NCI-H2081 treated with DMSO at 0.1 percent for 48 hours (cell line): ENCODE data around the gene GLS2.
"Not testable (repeated sequence)": the region's sequence is repeated elsewhere in the genome, so short reads cannot be mapped to it uniquely, and the experiment has no call there.

Experiments
- DNase-seq: peaks from one replicate; lab custom pipeline; 2025; lab: John Stamatoyannopoulos, UW

The GLS2 gene

DNA sequence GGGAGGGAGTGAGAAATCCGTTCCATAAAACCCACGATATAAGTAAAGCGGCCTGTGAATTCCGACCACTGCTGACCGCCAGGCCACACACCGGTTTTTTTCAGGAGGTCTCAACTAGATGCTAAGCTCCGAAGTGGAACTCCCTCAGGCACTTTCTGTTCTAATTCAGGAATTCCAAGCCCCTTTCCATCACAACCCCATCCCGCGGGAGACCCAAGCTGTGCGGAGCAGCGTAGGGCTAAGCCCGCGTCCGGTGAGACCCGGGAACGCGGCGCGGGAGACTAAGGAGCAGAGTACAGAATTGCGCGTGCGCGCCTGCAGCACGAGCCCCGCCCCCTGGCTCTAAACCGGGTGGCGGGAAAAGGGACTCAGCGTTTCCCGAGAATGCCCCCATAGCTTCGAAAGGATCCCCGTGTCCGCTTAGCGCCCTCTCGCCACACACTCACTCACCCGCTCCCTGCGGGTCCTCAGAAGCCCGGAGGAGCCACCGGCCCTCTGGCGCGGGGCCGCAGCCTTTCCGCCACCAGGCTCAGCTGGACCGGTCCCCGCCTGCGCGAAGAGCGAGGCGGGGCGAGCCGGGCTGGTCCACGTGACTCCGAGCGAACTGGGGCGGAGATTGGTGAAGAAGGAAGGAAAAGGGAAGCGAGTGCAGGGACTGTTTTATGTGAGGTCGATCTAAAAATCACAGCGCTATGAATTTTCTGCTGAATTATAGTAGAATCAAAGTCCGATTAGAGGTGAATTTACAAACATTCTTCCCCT lies 38.9 kb downstream of the GLS2 start, which contains the start of gene TIMELESS:
TIMELESS (minus strand) TSS at position 567 of the 762 bp plus-strand sequence. CDS start 15,256 bp downstream, outside the sequence.
- DNase-seq: peak; percentile 64

DNA sequence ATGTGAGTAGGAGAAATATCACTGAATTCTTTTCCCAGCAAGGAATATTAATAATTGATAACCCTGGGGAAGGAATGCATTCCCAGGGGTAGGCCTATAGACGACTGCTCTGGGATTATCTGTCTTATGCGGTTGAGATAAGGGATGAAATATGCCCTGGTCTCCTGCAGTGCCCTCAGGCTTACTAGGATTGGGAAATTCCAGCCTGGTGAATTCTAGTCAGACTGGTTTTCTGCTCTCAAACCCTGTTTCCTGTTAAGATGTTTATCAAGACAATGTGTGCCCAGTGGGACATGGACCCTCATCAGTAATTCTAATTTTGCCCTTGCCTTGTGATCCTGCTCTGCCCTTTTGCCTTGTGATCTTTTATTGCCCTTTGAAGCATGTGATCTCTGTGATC lies 44.8 kb downstream of the GLS2 start:
- not testable (repeated sequence) for DNase-seq

GRCh38 chr12:56437430-56438176 lies 50.4 kb downstream of the GLS2 start:
- DNase-seq: no peak

DNA sequence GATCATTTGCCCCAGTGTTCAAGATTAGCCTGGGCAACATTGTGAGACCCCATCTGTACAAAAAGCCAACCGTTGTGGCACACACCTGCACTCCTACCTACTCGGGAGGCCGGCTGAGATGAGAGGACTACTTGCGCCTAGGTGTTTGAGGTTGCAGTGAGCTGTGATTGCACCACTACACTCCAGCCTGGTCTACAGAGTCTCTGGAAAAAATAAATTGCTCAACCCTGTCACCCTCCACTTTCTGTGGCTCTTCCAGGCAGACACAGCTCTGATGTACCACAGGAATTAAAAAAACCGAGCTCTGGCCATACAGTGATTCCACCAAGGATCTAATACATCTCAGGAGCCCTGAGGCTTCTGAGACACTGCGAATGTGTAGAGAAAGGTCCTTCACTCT lies 53.1 kb downstream of the GLS2 start:
- DNase-seq: no peak

- no peak for DNase-seq
These were observed 56.1 kb downstream of the GLS2 start for GRCh38 chr12:56431850-56432249.

DNA sequence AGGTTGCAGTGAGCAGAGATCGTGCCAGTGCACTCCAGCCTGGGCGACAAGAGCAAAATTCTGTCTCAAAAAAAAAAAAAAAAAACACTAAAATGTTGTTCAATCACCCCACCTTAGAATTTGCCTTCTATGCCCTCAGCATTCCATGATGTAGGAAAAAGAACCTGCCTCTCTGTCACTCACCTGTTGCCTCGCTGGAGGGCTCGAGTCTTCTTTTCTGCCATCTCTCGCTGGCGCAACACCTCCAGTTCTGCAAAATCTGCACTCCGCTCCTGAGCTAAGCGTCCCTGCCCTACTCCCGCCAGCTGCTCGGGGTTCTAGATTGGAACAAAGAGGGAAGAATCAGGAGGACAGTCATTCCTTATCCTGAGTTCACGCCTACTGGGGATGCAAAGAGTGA lies 56.7 kb downstream of the GLS2 start:
- no peak for DNase-seq

DNA sequence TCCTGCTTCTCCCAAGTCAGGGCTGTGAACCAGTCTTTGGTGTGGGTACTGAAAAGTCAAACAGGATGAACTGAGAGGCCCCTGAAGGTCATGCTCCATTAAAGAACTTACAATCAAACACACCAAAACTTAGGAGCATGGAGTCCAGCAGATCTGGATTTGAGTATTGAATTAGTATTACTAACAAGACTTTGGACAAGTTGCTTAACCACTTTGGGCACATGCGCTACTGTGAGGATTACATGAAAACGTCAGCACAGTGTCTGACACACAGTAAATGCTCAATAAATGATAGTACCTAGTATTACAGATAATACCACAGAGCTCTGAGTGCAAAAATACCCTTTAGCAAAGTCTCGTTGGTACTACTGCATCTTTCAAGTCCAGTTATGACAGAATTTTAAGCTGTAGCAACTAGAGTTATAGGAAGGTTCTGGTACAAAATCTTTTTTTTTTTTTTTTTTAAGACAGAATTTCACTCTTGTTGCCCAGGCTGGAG lies 62.0 kb downstream of the GLS2 start:
- no peak for DNase-seq

GRCh38 chr12:56425193-56425592 lies 62.8 kb downstream of the GLS2 start:
- DNase-seq: no peak
